K562 treated with DMSO at 1 percent for 4 hours (cell line): ENCODE data around the gene FER. TPM values are rescaled to one million over a fixed set of nuclear protein-coding genes. Genes with fewer than 3 reads are reported as not detected.

Experiments
- total RNA-seq: library from RNA; unstranded; fragments of 300-600 nt; gene quantifications from 2 replicates; pipeline ENCODE4 v1.2.3, GENCODE V29; 2022; ENCODE audit not compliant: insufficient read depth

Gene FER
- 3.5 and 5.1 TPM in 2 replicates for total RNA-seq

DNA sequence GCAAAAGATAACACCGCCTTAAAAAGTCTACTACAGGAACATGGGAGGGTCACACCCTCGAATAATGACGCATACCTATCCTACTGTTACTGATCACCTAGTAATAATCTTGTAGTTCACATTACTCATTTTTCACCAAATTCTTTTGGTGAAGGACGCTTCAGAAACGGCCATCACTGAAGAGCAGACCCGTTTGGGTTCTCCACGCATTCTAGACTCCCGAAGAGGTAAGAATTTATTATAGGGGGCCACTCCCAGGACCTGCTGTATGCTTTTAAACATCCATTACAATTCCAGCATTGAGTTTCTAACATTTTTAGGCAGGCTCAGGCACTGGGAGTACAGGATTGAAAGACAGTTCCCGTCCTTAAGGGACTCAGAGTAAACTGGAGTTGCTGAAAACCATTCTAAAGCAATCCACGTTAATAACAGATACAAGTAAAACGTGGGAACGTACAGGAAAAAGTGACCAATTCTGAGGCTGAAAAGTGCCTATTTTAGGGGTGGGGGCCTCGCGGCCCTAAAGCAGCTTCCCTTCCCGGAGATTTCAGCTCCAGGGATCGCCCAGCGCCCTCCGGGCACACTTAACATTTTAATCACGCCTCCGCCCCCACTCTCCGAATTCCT lies at the start of gene FER:
FER (plus strand) TSS at position 124 of the 627 bp plus-strand sequence. CDS start 50,286 bp downstream, outside the sequence.

